Erythroblast (primary cell): Measurements from ENCODE around the gene MLH3.

Experiments used
- DNase-seq, 2 experiments: peaks; one replicate each; lab custom pipeline; 2025; lab: John Stamatoyannopoulos, UW
- GATA1 ChIP-seq: IDR thresholded peaks from 2 replicates; pipeline ENCODE4 v1.6.1; 2011; ENCODE audit warnings: low read depth, mild to moderate bottlenecking, control low read depth, low read length, moderate library complexity
- POLR2A ChIP-seq: IDR thresholded peaks from 2 replicates; pipeline ENCODE4 v1.6.1; 2011; ENCODE audit warnings: mild to moderate bottlenecking, low read length

The MLH3 gene

DNA sequence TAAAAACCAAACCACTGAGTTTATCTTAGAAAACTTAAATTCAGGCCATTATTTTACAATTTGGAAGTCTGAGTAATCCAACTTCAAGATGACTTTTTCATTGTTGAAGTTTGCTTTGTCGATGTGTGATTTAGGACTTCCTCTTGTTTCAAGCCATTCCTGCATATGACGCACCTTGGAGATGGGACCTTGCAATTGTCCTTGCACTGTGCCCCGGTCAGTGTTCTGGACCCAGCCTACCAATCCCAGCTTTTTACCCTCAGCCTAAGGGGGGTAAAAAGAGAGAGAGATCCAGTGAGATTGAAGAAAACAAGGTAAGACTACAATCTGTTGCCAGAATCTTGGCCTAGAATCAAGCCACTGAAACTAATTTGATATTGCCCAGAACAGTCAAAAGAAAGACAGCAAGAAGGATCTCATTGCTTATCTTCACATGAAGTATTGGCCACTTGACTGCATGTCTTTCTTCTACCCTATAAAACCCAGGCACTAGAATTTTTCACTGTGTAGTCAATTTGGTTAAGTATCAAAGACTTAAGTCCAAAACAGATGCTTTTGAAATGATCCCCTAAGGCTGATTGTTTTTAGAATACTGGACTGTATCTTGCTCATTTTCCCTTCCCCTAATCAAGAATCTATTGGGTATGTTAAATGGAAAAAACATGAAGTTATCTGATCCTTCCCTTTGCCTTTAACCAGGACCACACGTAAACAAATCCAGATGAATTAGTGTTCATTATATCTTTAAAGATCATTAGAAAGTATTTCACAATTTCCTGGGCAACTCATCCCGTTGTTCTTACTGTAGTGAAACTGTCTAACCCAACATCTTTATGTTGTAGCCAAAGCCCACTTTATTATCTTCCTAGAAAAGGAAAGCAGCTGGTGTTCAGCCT, 2.4 kb upstream of the MLH3 start:
- peak in 1 of 2 experiments; percentile 30 for DNase-seq
- no peak for TF ChIP-seq GATA1
- TF ChIP-seq POLR2A, result no peak

DNA sequence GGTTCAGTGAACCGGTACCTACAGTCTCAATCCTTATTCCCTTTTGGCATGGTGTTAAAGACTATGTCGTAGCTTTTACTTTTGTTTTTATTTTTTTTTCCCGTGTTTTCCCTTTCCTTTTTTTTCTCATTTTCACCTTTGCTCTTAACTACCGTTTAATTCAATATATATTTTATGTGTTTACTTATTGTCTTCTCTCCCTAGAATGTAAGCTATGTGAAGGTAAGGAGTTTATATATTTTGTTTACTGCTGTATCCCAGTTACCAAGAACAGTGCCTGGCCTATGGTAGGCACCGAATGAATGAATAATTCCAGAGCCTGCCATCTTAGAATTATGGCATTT, 261 bp upstream of the MLH3 start:
- no peak for DNase-seq
- TF ChIP-seq GATA1, result no peak
- peak; percentile 30 for TF ChIP-seq POLR2A

DNA sequence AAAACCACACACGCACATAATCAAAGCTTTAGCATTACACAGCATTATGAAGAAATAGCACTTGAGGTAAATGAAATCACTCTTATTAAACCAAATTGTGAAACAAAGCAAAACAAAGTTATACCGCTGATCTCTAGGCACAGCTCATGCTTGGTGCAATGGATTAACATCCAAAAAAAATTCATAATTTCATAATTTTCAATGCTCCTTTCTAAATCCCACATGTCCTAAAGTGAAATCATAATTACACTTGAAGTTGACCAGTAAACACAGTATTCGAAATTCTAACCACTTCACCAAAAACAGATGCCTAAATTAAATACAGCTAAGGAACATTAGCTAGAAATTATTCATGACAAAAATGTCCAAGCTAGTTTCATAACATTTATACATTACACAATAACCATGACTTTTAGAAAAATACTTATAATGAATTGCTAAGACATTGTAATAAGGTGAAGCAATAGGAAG, 1.5 kb downstream of the MLH3 start:
- TF ChIP-seq POLR2A, result no peak
- no peak for TF ChIP-seq GATA1
- DNase-seq, result no peak

DNA sequence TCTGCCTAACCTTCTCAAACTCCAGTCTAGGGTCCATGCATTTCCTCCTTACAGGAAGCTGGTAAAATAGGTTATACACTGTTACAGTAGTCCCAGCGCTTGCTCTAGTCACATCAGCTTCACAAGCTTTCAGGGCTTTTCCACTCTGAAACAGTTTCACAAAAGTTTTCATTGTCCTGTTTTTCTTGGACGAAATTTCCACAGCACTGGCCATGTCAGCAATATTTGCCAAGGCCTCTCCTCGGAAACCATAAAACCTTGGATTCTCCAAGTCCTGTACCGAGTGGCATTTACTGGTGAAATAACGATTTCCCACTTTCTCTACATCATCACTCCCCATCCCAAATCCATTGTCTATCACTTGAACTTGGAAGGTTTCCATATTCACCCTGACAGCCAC, 2.1 kb downstream of the MLH3 start:
- no peak for DNase-seq
- TF ChIP-seq GATA1 (no peak), POLR2A (no peak)

DNA sequence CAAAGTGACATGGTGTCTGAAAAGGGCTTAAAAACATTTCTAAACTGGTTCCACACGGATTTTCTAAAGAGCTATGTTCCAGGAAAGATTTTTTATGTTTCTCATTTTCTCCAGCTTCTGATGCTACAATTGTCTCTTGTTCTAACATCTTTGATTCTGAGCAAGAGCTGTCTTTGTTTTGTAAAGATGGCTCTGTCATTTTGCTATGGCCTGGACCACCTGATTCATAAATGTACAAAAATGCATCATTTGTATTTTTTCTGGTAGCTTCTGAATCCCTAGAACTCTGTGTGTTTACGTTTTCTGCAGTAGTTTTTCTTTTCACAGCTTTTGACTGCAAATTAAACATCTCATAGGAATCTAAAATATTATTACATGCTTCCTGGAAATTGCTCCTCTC, 3.2 kb downstream of the MLH3 start:
- DNase-seq, result no peak
- TF ChIP-seq POLR2A, result no peak
- no peak for TF ChIP-seq GATA1

DNA sequence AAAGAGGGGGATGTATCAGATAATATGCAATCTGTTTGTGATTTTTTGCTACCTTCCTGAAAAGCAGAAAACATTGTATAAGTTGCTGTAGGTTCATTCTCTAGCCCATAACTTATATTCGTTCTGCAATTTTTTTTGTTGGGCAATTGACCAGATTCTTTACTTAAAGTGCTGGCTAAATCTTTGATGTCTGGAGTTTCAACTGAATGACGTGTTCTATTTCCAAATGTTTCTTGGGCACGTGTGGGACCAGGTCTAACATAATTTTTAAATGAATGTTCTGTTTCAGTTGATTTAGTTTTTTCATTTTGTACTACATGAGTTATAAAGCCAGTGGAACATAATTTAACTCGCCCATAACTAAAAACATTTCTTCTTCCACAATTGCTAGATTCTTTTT, 3.8 kb downstream of the MLH3 start:
- TF ChIP-seq POLR2A (no peak), GATA1 (no peak)
- no peak for DNase-seq

DNA sequence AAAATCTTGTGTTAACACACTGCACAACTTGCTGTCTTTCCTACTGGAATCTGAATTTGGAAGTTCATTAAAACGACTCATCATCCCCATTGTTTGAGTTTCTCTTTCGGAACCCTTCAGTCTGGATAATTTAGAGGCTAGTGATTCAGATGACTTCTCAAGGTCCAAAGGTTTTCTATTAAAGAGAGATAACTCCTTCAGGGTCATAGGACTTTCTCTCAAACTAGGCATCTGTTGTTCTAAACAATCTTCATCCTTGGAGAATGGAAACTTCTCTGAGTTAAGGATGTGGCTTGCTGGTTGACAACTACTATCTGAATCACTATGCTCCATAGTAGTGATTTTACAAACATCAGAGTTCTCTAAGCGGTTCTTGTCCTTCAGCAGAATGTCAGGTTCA, 4.4 kb downstream of the MLH3 start:
- TF ChIP-seq GATA1, result no peak
- TF ChIP-seq POLR2A, result no peak
- no peak for DNase-seq

DNA sequence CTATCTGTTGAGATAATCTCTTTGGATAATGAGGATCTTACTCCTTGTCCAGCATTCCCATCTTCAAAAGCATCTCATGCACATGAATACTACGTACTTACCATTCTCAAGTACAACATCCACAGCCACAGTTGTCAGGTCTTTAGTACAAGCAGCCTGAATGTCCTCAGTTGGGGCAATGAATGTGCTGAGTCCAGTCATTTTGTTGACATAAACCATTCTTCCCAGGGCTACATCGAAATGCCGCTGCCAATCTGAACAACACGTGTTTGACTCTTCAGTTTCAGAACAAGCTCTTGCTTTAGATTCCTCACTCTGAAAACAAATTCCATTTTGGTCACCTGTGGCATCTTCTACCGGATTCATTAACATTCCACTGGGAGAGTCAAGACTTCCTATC, 5.0 kb downstream of the MLH3 start:
- TF ChIP-seq POLR2A, result no peak
- no peak for TF ChIP-seq GATA1
- DNase-seq, result no peak

DNA sequence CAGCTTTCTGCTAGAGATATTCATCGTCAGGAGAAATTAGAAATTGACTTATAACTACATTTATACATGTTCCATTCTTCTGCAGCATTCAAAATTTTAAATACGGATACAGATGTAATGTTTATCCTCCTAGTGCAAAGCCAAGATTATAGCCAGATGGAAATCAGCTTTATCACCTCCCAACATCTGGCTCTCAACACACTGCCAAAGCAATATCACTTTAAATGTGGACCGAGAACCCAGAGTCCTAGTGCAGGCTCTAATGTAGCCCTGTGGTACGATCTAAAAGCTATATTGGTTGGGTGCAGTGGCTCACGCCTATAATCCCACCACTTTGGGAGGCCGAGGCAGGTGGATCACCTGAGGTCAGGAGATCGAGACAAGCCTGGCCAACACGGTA, 6.5 kb downstream of the MLH3 start:
- DNase-seq, result peak in 1 of 2 experiments; percentile 66
- TF ChIP-seq GATA1 (no peak), POLR2A (no peak)

DNA sequence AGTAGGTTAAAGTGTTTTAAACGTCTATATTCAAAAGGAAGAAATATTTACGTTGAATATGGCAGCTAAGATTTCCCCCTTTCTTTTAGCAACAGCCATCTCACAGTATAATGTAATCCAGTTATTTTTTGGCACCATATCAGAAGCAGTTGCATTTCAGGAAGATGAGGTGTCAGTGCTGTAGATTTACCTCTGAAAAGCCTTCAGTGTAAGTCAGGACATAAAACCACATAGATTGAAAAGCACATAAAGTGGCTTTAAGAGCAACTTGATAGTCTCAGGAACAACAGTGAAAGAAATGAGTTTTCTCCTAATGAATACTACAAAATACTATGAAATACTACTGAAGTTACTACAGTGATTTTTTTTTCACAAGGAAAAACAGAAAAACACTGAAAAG, 6.9 kb downstream of the MLH3 start:
- DNase-seq, result no peak
- no peak for TF ChIP-seq POLR2A
- no peak for TF ChIP-seq GATA1

DNA sequence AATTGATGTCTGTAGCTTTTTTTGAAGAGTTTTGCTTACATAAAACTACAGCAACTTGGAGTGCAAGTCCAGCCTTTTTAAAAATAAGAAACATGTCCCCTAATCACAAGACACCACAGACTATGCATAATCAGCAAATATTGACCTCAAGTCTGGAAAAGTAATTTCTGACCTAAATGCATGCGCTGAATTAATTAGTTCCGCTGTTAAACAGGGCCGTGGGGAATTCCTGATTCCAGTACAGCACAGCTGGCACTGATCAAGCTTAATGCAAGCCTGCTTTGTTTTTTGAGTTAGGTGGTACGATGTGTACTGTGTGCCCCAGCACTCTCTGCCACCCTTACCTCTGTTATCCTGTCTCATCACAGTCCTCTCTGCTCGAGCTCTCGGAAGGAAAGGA, 9.2 kb downstream of the MLH3 start:
- DNase-seq, result no peak

DNA sequence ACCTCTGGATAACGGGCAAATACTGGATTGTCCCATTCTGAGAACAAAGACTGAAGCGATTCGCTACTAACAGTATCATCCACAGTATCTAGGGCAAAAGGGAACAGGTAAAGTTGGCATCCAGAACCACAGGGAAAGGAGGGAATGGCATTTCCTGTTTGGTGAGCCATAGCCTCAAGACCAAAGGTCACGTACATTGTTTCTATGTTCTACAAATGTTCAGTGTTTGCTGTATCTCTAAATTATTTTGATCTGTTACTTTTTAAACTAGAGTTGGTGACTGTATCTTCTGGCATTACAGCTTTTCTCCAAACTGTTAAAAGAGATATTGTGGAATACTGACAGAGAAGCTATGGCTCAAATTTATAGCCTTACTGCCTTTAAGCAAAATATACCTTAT, 9.7 kb downstream of the MLH3 start:
- DNase-seq, result no peak
- TF ChIP-seq GATA1, result no peak
- TF ChIP-seq POLR2A, result no peak

More for the DNA sequence above, 9.2 kb downstream of the MLH3 start:
- no peak for TF ChIP-seq POLR2A
- TF ChIP-seq GATA1, result no peak

DNA sequence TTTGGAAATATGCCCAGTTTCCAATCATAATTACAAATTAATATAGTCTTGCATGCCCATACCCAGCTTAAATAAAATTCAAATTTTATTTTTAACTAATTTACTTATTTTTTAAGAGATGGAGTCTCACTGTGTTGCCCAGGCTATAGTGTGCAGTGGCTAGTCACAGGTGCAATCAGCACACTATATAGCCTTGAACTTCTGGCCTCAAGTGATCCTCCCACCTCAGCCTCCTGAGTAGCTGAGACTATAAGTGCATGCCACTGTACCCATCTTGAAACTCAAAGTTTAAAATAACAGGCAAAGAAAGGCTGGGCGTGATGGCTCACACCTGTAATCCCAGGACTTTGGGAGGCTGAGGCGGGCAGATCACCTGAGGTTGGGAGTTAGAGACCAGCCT, 10.3 kb downstream of the MLH3 start:
- DNase-seq, result no peak
- TF ChIP-seq POLR2A (no peak), GATA1 (no peak)

DNA sequence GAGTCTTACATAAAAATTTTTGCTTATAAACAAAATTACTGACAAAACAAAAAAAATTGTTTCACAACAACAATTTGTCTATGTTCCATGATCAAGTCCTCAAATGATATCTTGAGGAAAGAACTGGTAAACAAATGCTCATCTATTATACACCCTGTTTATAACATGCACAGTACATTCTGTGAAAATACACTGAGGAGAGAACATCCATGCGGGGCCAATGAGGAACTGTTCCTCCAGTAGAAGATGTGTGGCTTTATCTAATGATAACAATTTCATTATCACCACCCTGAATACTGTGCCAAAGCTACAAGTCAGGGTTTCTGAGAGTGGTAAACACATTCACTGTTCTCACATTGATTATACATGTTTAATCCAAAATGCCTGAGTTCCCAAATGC, 10.8 kb downstream of the MLH3 start:
- DNase-seq, result peak; percentile 40 to 66
- TF ChIP-seq GATA1 (no peak), POLR2A (no peak)

DNA sequence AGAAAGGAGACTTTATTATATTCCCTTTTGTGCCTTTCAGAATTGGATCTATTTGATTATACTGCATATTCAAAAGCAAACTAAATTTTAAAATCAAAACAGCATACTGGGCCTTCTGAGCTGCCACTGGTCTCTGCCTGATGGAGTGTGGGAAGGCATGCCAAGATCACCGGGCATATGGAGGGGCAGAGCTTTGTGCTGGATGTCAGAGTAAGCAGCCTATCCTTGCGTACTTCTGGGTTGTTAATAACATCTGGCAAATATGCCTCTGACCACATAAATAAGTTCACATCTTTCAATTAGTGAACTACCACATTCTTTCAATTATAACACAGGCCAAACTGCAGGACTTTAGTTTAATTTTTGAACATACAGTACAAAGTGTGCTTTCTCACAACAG, 18.3 kb downstream of the MLH3 start:
- TF ChIP-seq POLR2A, result no peak
- no peak for TF ChIP-seq GATA1
- DNase-seq, result no peak
